ENCODE data around the gene BRMS1L. TPM values are rescaled to one million over a fixed set of nuclear protein-coding genes. Genes with fewer than 3 reads are reported as not detected.
"Not testable (repeated sequence)": the region's sequence is repeated elsewhere in the genome, so short reads cannot be mapped to it uniquely, and the experiment has no call there.

The BRMS1L gene
- polyA plus RNA-seq, 1 donor from 2014 or later: 30.8 TPM

- H3K4me3 ChIP-seq (ENCODE audit: low read length); H3K9me3 ChIP-seq (ENCODE audit: low read length); H3K27me3 ChIP-seq (ENCODE audit: insufficient read depth, low read depth, low read length); H3F3A ChIP-seq (ENCODE audit: insufficient read depth, low read length, poor library complexity, severe bottlenecking); H3K4me2 ChIP-seq (ENCODE audit: low read length); H2AFZ ChIP-seq (ENCODE audit: low read depth, low read length); H3K9ac ChIP-seq (ENCODE audit: low read length); H4K20me1 ChIP-seq (ENCODE audit: insufficient read depth); H3K9me2 ChIP-seq (ENCODE audit: insufficient read depth, low read length); H3K27ac ChIP-seq (ENCODE audit: low read length); H3K36me3 ChIP-seq (ENCODE audit: insufficient read depth, low read length): not testable (repeated sequence)
- peaks cover 18% of the 10 kb centered on the region for H3K79me2 ChIP-seq (replicated peaks; ENCODE audit: insufficient read depth, low read length)
These were observed 48.6 kb upstream of the BRMS1L start for GRCh38 chr14:35777550-35777949.

- Histone ChIP-seq H3K9me3 (ENCODE audit: low read length) (peaks cover 3% of the 10 kb centered on the region), H3K27me3 (ENCODE audit: insufficient read depth, low read depth, low read length) (no peaks in the 10 kb centered on the region), H3F3A (ENCODE audit: insufficient read depth, low read length, poor library complexity, severe bottlenecking) (no peaks in the 10 kb centered on the region), H2AFZ (ENCODE audit: low read depth, low read length) (no peak overlapping the region), H4K20me1 (ENCODE audit: insufficient read depth) (no peaks in the 10 kb centered on the region), H3K79me2 (replicated peaks; ENCODE audit: insufficient read depth, low read length) (peaks cover 26% of the 10 kb centered on the region), H3K9ac (ENCODE audit: low read length) (no peak overlapping the region), H3K4me2 (ENCODE audit: low read length) (no peak overlapping the region), H3K36me3 (ENCODE audit: insufficient read depth, low read length) (no peaks in the 10 kb centered on the region), H3K9me2 (ENCODE audit: insufficient read depth, low read length) (no peaks in the 10 kb centered on the region), H3K27ac (ENCODE audit: low read length) (no peak overlapping the region), H3K4me3 (ENCODE audit: low read length) (no peak overlapping the region)
- no peak for TF ChIP-seq SMC3 (conservative IDR thresholded peaks at IDR 0.05; ENCODE audit: poor library complexity)
- no peak for TF ChIP-seq EZH2 (IDR thresholded peaks at IDR 0.05; ENCODE audit: borderline replicate concordance, insufficient read depth, low read length, poor library complexity, severe bottlenecking)
- no peak for TF ChIP-seq CTCF (IDR thresholded peaks at IDR 0.05; ENCODE audit: poor library complexity, severe bottlenecking)
- TF ChIP-seq TAF1 (IDR thresholded peaks at IDR 0.05; ENCODE audit: low read depth): no peak
- no peak for TF ChIP-seq MXI1 (conservative IDR thresholded peaks at IDR 0.05; ENCODE audit: poor library complexity, severe bottlenecking)
- no peak for TF ChIP-seq POLR2AphosphoS5 (IDR thresholded peaks at IDR 0.05)
- TF ChIP-seq RAD21 (conservative IDR thresholded peaks at IDR 0.05): no peak
- no peak for TF ChIP-seq EP300 (conservative IDR thresholded peaks at IDR 0.05; ENCODE audit: poor library complexity, severe bottlenecking)
- TF ChIP-seq, protein P1, sequence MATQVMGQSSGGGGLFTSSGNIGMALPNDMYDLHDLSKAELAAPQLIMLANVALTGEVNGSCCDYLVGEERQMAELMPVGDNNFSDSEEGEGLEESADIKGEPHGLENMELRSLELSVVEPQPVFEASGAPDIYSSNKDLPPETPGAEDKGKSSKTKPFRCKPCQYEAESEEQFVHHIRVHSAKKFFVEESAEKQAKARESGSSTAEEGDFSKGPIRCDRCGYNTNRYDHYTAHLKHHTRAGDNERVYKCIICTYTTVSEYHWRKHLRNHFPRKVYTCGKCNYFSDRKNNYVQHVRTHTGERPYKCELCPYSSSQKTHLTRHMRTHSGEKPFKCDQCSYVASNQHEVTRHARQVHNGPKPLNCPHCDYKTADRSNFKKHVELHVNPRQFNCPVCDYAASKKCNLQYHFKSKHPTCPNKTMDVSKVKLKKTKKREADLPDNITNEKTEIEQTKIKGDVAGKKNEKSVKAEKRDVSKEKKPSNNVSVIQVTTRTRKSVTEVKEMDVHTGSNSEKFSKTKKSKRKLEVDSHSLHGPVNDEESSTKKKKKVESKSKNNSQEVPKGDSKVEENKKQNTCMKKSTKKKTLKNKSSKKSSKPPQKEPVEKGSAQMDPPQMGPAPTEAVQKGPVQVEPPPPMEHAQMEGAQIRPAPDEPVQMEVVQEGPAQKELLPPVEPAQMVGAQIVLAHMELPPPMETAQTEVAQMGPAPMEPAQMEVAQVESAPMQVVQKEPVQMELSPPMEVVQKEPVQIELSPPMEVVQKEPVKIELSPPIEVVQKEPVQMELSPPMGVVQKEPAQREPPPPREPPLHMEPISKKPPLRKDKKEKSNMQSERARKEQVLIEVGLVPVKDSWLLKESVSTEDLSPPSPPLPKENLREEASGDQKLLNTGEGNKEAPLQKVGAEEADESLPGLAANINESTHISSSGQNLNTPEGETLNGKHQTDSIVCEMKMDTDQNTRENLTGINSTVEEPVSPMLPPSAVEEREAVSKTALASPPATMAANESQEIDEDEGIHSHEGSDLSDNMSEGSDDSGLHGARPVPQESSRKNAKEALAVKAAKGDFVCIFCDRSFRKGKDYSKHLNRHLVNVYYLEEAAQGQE (IDR thresholded peaks at IDR 0.05; ENCODE audit: borderline replicate concordance): no peak
These were observed 46.8 kb upstream of the BRMS1L start for GRCh38 chr14:35779368-35779767.

DNA sequence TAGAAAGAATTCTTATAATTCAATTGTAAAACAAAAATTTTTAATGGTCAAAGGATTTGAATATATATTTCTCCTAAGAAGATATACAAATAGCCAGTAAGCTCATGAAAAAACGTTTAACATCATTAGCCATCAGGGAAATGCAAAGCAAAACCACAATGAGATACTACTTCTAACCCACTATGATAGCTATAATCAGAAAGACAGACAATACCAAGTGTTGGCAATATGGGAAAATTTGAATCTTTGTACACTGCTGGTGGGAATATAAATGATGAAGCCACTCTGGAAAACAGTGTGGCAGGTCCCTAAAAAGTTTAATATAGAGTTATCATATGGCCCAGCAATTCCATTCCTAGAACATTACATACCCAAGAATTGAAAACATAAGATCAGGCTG is 42.4 kb upstream of the BRMS1L start:
- no peaks in the 10 kb centered on the region for H4K20me1 ChIP-seq (ENCODE audit: insufficient read depth)
- no peak overlapping the region for H3K9ac ChIP-seq (ENCODE audit: low read length)
- no peaks in the 10 kb centered on the region for H3K9me2 ChIP-seq (ENCODE audit: insufficient read depth, low read length)
- no peak overlapping the region for H3K27ac ChIP-seq (ENCODE audit: low read length)
- H3K79me2 ChIP-seq (replicated peaks; ENCODE audit: insufficient read depth, low read length): peaks cover 37% of the 10 kb centered on the region
- no peak overlapping the region for H3K4me2 ChIP-seq (ENCODE audit: low read length)
- H2AFZ ChIP-seq (ENCODE audit: low read depth, low read length): no peak overlapping the region
- H3K27me3 ChIP-seq (ENCODE audit: insufficient read depth, low read depth, low read length): no peaks in the 10 kb centered on the region
- no peaks in the 10 kb centered on the region for H3K36me3 ChIP-seq (ENCODE audit: insufficient read depth, low read length)
- TF ChIP-seq POLR2AphosphoS5 (IDR thresholded peaks at IDR 0.05): no peak
- no peak for TF ChIP-seq CTCF (IDR thresholded peaks at IDR 0.05; ENCODE audit: poor library complexity, severe bottlenecking)
- no peaks in the 10 kb centered on the region for H3F3A ChIP-seq (ENCODE audit: insufficient read depth, low read length, poor library complexity, severe bottlenecking)
- H3K9me3 ChIP-seq (ENCODE audit: low read length): peaks cover 3% of the 10 kb centered on the region
- H3K4me3 ChIP-seq (ENCODE audit: low read length): no peak overlapping the region

Data from neural cell (in vitro differentiated cells).